Keratinocyte (primary cell): ENCODE data around the gene CCDC192. TPM values are rescaled to one million over a fixed set of nuclear protein-coding genes. Genes with fewer than 3 reads are reported as not detected.

Experiments used
- DNase-seq: peaks from one replicate; pipeline ENCODE4 v3.0.0-alpha.2; 2011; ENCODE audit warnings: low read depth, missing footprints, low spot score
- FAIRE-seq: peaks from 2 replicates; lab custom pipeline; 2011; peaks lifted over from hg19 to GRCh38; lab: Jason Lieb, UNC
- H2AFZ ChIP-seq: 2 replicates; pipeline ENCODE4 v1.6.0; 2012; ENCODE audit warnings: low read length, control low read depth, inconsistent platforms; ENCODE audit not compliant: control insufficient read depth
- H3K27ac ChIP-seq: 2 replicates; pipeline ENCODE4 v1.5.1; 2011; ENCODE audit warnings: low read length; ENCODE audit not compliant: control insufficient read depth, insufficient read depth
- H3K27me3 ChIP-seq: 3 replicates; pipeline ENCODE4 v1.6.0; 2011; ENCODE audit warnings: low read length; ENCODE audit not compliant: control insufficient read depth, insufficient read depth; ENCODE audit errors: extremely low read depth
- H3K36me3 ChIP-seq, 2 experiments: 2 replicates in 1 of 2; 3 replicates in 1 of 2; pipeline ENCODE4 v1.5.1; 2011; ENCODE audit warnings: low read length in 2 of 2, mild to moderate bottlenecking in 1 of 2; ENCODE audit not compliant: control insufficient read depth in 2 of 2, insufficient read depth in 2 of 2; ENCODE audit errors: extremely low read depth in 1 of 2
- H3K4me1 ChIP-seq: 3 replicates; pipeline ENCODE4 v1.5.1; 2011; ENCODE audit warnings: low read length; ENCODE audit not compliant: control insufficient read depth, insufficient read depth; ENCODE audit errors: extremely low read depth
- H3K4me2 ChIP-seq: 3 replicates; pipeline ENCODE4 v1.6.0; 2011; ENCODE audit warnings: low read depth, low read length; ENCODE audit not compliant: control insufficient read depth, insufficient read depth; ENCODE audit errors: extremely low read depth
- H3K4me3 ChIP-seq, 3 experiments: fragments of 200-600 bp in 1 of 3; sonication (generic) in 1 of 3; 2 replicates in 2 of 3; 3 replicates in 1 of 3; pipeline ENCODE4 v1.5.1; 2011 to 2016; ENCODE audit warnings: low read length in 3 of 3, mild to moderate bottlenecking in 3 of 3, control low read depth in 2 of 3, inconsistent platforms in 1 of 3, low read depth in 1 of 3, mixed read lengths in 1 of 3, mixed run types in 1 of 3, moderate library complexity in 1 of 3; ENCODE audit not compliant: control insufficient read depth in 2 of 3, insufficient read depth in 2 of 3; ENCODE audit errors: extremely low read depth in 1 of 3
- H3K79me2 ChIP-seq: 2 replicates; pipeline ENCODE4 v1.6.0; 2012; ENCODE audit warnings: low read length; ENCODE audit not compliant: control insufficient read depth, insufficient read depth
- H3K9ac ChIP-seq: 3 replicates; pipeline ENCODE4 v1.6.0; 2011; ENCODE audit warnings: low read length; ENCODE audit not compliant: control insufficient read depth, insufficient read depth; ENCODE audit errors: extremely low read depth
- H3K9me1 ChIP-seq: 3 replicates; pipeline ENCODE4 v1.6.0; 2011; ENCODE audit warnings: low read length; ENCODE audit not compliant: control insufficient read depth, insufficient read depth; ENCODE audit errors: extremely low read depth
- H3K9me3 ChIP-seq: 2 replicates; pipeline ENCODE4 v1.5.1; 2012; ENCODE audit warnings: low read depth, low read length; ENCODE audit not compliant: control insufficient read depth
- H4K20me1 ChIP-seq: 3 replicates; pipeline ENCODE4 v1.6.0; 2011; ENCODE audit warnings: low read length; ENCODE audit not compliant: control insufficient read depth, insufficient read depth; ENCODE audit errors: extremely low read depth
- CTCF ChIP-seq, 3 experiments: IDR thresholded peaks in 1 of 3; conservative IDR thresholded peaks in 1 of 3; optimal IDR thresholded peaks in 1 of 3; 2 replicates in 2 of 3; 3 replicates in 1 of 3; pipeline versions ENCODE3 to v1.5.1; 2011; ENCODE audit warnings: low read length in 3 of 3, mild to moderate bottlenecking in 3 of 3, moderate library complexity in 2 of 3, control low read depth in 1 of 3, inconsistent platforms in 1 of 3; ENCODE audit not compliant: insufficient read depth in 2 of 3; ENCODE audit errors: extremely low read depth in 1 of 3
- EZH2 ChIP-seq: IDR thresholded peaks from one replicate; pipeline ENCODE4 v1.6.1; 2012; ENCODE audit warnings: inconsistent platforms, mild to moderate bottlenecking, low read length, moderate library complexity
- dilution Hi-C: fragments of 300-500 bp; cut with MboI; formaldehyde crosslinking; loops from one replicate; pipeline ENCODE4 v1.7.0; 2020; ENCODE audit warnings: low sequenced_read_pairs; ENCODE audit not compliant: extremely low pct_ligation_motif_present
- polyA plus RNA-seq, 5 experiments: library from polyadenylated mRNA; depleted of rRNA in 3 of 5; stranded (reverse) in 3 of 5; stranded (forward) in 1 of 5; unstranded in 1 of 5; fragments of >200 nt; gene quantifications; 1 replicate in 1 of 5; 2 replicates in 3 of 5; 3 replicates in 1 of 5; pipeline versions ENCODE4 v1.2.1 to v1.2.3, GENCODE V29; 2011 to 2012; ENCODE audit warnings: missing spikeins in 2 of 5, low read depth in 1 of 5, low replicate concordance in 1 of 5

Gene CCDC192
- polyA plus RNA-seq, 1 donor (not counting 4 experiments of a cell fraction or from before 2014, with no cell fraction given), result not detected

- Histone ChIP-seq H3K9me3 (no peaks in the 10 kb centered on the region), H3K9ac (no peak overlapping the region), H3K27me3 (peaks cover 15% of the 10 kb centered on the region), H3K27ac (no peak overlapping the region), H2AFZ (no peak overlapping the region), H3K9me1 (no peaks in the 10 kb centered on the region), H4K20me1 (no peaks in the 10 kb centered on the region), H3K4me2 (no peak overlapping the region), H3K79me2 (no peaks in the 10 kb centered on the region), H3K4me3 (no peak overlapping the region), H3K36me3 (no peaks in the 10 kb centered on the region), H3K4me1 (no peaks in the 10 kb centered on the region)
- TF ChIP-seq CTCF (optimal IDR thresholded peaks at IDR 0.05 in 1 of 3, IDR thresholded peaks at IDR 0.05 in 1 of 3, conservative IDR thresholded peaks at IDR 0.05 in 1 of 3; ENCODE audit: extremely low read depth in 1 of 3, insufficient read depth in 2 of 3, low read length in 3 of 3), result no peak
- TF ChIP-seq EZH2, result no peak
- FAIRE-seq (no peak), DNase-seq (no peak)
- dilution Hi-C loops, result no loop called here
Observed at GRCh38 chr5:127700237-127700766, 2.9 kb upstream of the CCDC192 start.

GRCh38 chr5:127702434-127702833 lies 757 bp upstream of the CCDC192 start:
- Histone ChIP-seq H2AFZ (no peak overlapping the region), H3K9ac (no peak overlapping the region), H3K9me1 (no peaks in the 10 kb centered on the region), H3K27me3 (peaks cover 13% of the 10 kb centered on the region), H3K79me2 (no peaks in the 10 kb centered on the region), H3K27ac (no peak overlapping the region), H4K20me1 (no peaks in the 10 kb centered on the region), H3K9me3 (no peaks in the 10 kb centered on the region), H3K36me3 (no peaks in the 10 kb centered on the region), H3K4me1 (no peaks in the 10 kb centered on the region), H3K4me2 (no peak overlapping the region), H3K4me3 (no peak overlapping the region)
- FAIRE-seq (no peak), DNase-seq (no peak)
- no peak for TF ChIP-seq CTCF (optimal IDR thresholded peaks at IDR 0.05 in 1 of 3, IDR thresholded peaks at IDR 0.05 in 1 of 3, conservative IDR thresholded peaks at IDR 0.05 in 1 of 3; ENCODE audit: extremely low read depth in 1 of 3, insufficient read depth in 2 of 3, low read length in 3 of 3)
- no peak for TF ChIP-seq EZH2
- dilution Hi-C loops, result no loop called here
